ENCODE data around the gene PCDHGB4.

GRCh38 chr5:141420855-141421488, 33.5 kb downstream of the PCDHGB4 start, which contains the start of gene PCDHGA11:
- peak in 8 of 11 experiments; percentile 17 to 58 (median 52) for TF ChIP-seq CTCF (IDR thresholded peaks at IDR 0.05 in 8 of 11, conservative IDR thresholded peaks at IDR 0.05 in 3 of 11)
- TF ChIP-seq POLR2A (IDR thresholded peaks at IDR 0.05) = no peak
